NCI-H510A treated with DMSO at 0.1 percent for 48 hours (cell line): Measurements from ENCODE around the gene LAMA3.

Source experiments
- DNase-seq: peaks from one replicate; lab custom pipeline; 2025; lab: John Stamatoyannopoulos, UW

LAMA3 gene

GRCh38 chr18:23853448-23854195 lies 164.4 kb downstream of the LAMA3 start:
- DNase-seq: no peak

- DNase-seq: no peak
These were observed 166.5 kb downstream of the LAMA3 start for GRCh38 chr18:23855721-23856120.

GRCh38 chr18:23856466-23857163 lies 167.4 kb downstream of the LAMA3 start:
- DNase-seq: no peak

- DNase-seq: no peak
These were observed 167.9 kb downstream of the LAMA3 start for GRCh38 chr18:23857164-23857552.

GRCh38 chr18:23857756-23858155 lies 168.5 kb downstream of the LAMA3 start:
- DNase-seq: peak; percentile 59

- no peak for DNase-seq
These were observed 170.4 kb downstream of the LAMA3 start for GRCh38 chr18:23859466-23860336.

GRCh38 chr18:23861326-23861725 lies 172.1 kb downstream of the LAMA3 start:
- no peak for DNase-seq

- no peak for DNase-seq
These were observed 172.7 kb downstream of the LAMA3 start for GRCh38 chr18:23861805-23862470.

GRCh38 chr18:23864624-23865023 lies 175.4 kb downstream of the LAMA3 start:
- peak; percentile 44 for DNase-seq

- DNase-seq: no peak
These were observed 177.8 kb downstream of the LAMA3 start for GRCh38 chr18:23867006-23867405.

- no peak for DNase-seq
These were observed 179.0 kb downstream of the LAMA3 start for GRCh38 chr18:23868136-23868785.

GRCh38 chr18:23870676-23871380 lies 181.6 kb downstream of the LAMA3 start:
- no peak for DNase-seq

- peak; percentile 31 for DNase-seq
These were observed 182.2 kb downstream of the LAMA3 start for GRCh38 chr18:23871410-23871809.

GRCh38 chr18:23872701-23873550 lies 183.7 kb downstream of the LAMA3 start:
- DNase-seq: no peak

GRCh38 chr18:23875966-23876895 lies 187.0 kb downstream of the LAMA3 start:
- no peak for DNase-seq

- DNase-seq: no peak
These were observed 187.7 kb downstream of the LAMA3 start for GRCh38 chr18:23876921-23877320.

- no peak for DNase-seq
These were observed 188.1 kb downstream of the LAMA3 start for GRCh38 chr18:23877371-23877770.

GRCh38 chr18:23878336-23878900 lies 189.2 kb downstream of the LAMA3 start:
- DNase-seq: no peak
